Heart left ventricle (tissue), 16 donors: ENCODE data around the gene ITPK1. TPM values are rescaled to one million over a fixed set of nuclear protein-coding genes. Genes with fewer than 3 reads are reported as not detected.
A peak's percentile ranks its signal among the peaks of the same experiment; 100 is the strongest.

Experiments
- ATAC-seq, 4 donors: fragments of 200-7000 bp; cut with Tn5 transposase; one replicate each; pipeline ENCODE4 v1.9.1; 2020 to 2022; ENCODE audit warnings: moderate library complexity in 4 of 4, mild to moderate bottlenecking in 3 of 4, moderate number of reproducible peaks in 1 of 4
- DNase-seq, 5 donors: peaks; one replicate each; pipeline ENCODE4 v3.0.0-alpha.2; 2020
- H3K27ac ChIP-seq, 12 donors: fragments of 200-600 bp; sonication (generic) in 4 of 12; one replicate each; pipeline versions ENCODE4 v1.5.0 to v1.8.0; 2016 to 2022; ENCODE audit warnings: mild to moderate bottlenecking in 2 of 12
- H3K27me3 ChIP-seq, 9 donors: fragments of 200-600 bp; sonication (generic) in 2 of 9; one replicate each; pipeline versions ENCODE4 v1.5.1 to v1.8.0; 2016 to 2022; ENCODE audit warnings: mild to moderate bottlenecking in 3 of 9
- H3K36me3 ChIP-seq, 9 donors: fragments of 200-600 bp; sonication (generic) in 2 of 9; one replicate each; pipeline versions ENCODE4 v1.5.0 to v1.8.0; 2018 to 2022; ENCODE audit warnings: mild to moderate bottlenecking in 2 of 9
- H3K4me1 ChIP-seq, 12 donors: fragments of 200-600 bp; sonication (generic) in 4 of 12; one replicate each; pipeline versions ENCODE4 v1.5.0 to v1.8.0; 2016 to 2022; ENCODE audit warnings: mild to moderate bottlenecking in 3 of 12
- H3K4me3 ChIP-seq, 12 donors: fragments of 200-600 bp; sonication (generic) in 4 of 12; one replicate each; pipeline versions ENCODE4 v1.5.0 to v1.8.0; 2017 to 2022; ENCODE audit warnings: mild to moderate bottlenecking in 9 of 12, moderate library complexity in 4 of 12
- H3K9me3 ChIP-seq, 12 donors: fragments of 200-600 bp; sonication (generic) in 4 of 12; one replicate each; pipeline versions ENCODE4 v1.5.0 to v1.8.0; 2016 to 2022; ENCODE audit warnings: mild to moderate bottlenecking in 1 of 12
- CTCF ChIP-seq, 12 donors: fragments of 200-600 bp; sonication (generic) in 4 of 12; IDR thresholded peaks; one replicate each; pipeline versions ENCODE4 v1.5.0 to v1.8.0; 2018 to 2022; ENCODE audit warnings: antibody characterized with exemption in 12 of 12, mild to moderate bottlenecking in 5 of 12
- POLR2A ChIP-seq, 2 donors: fragments of 450-650 bp; IDR thresholded peaks; one replicate each; pipeline ENCODE4 v1.6.1; 2017; ENCODE audit warnings: antibody characterized with exemption in 2 of 2, mild to moderate bottlenecking in 2 of 2, moderate library complexity in 2 of 2
- WGBS, 4 donors: extraction: QIAGEN DNeasy Blood & Tissue Kit in 2 of 4; methylation state at CpG; one replicate each; pipeline versions ENCODE4 v1.1.5 to v1.1.7; 2013 to 2018; 5-methylcytosine and 5-hydroxymethylcytosine counted together
- intact Hi-C, 10 donors: fragments of 100-400 bp; cut with DNase I; formaldehyde crosslinking; loops; one replicate each; pipeline versions ENCODE4 v1.11.1 to v1.14.2; 2022
- polyA plus RNA-seq, 2 donors: library from polyadenylated mRNA; stranded (reverse); fragments of 200-250 nt; gene quantifications; one replicate each; pipeline ENCODE4 v1.2.3, GENCODE V29; 2013
- total RNA-seq, 9 donors: library from RNA; depleted of rRNA in 2 of 9; stranded (reverse); fragments of >200 nt in 2 of 9; fragmentation: NEBNext Ultra II Directional in 3 of 9; extraction: Animal tissue kit (Norgen Biotek cat#: 25700) in 3 of 9; gene quantifications; one replicate each; pipeline versions ENCODE4 v1.1.0 to v1.2.4, GENCODE V29; 2016 to 2023
- donor health status: ischemic (EF 13 %, LVEDD 7.1; RV severe dilation, severe dysfunction).
- donor health status: healthy with polysubstance abuse.
- donor health status: DM: no; HTN: yes; CAD: no.
- donor health status: DM: no; HTN: no; CAD: no.
- donor health status: ischemic (EF 25% LVEDD 6.9; RV normal size, moderate dysfunction).
- donor health status: ischemic (EF 25% LVEDD 5.7; RV mildly dilated, moderate dysfunction).
- donor health status: healthy.
- donor health status: DM: yes; HTN: yes; CAD: no.
- donor health status: ischemic (EF 35%, LVEDD 5.7; RV mildly dilated, moderate dysfunction).
- donor health status: nonischemic (EF 11% LVEDD 7.7; RV severe dilation, severe dysfunction).
- donor health status: DM: yes; HTN: yes; CAD: no.
- donor health status: PGD.
- donor health status: ischemic (EF 29% LVEDD 5.4; RV normal size, mild dysfunction).
- donor health status: nonischemic (EF 23%, LVEDD 6.1; RV moderate dilation, normal function).

Gene ITPK1
- total and polyA plus RNA-seq, 11 donors = 44.5 to 158 (median 91.0) TPM

GRCh38 chr14:92956961-92957360 is 158.8 kb downstream of the ITPK1 start:
- intact Hi-C loops = no loop called here
- Histone ChIP-seq H3K36me3 (peaks cover 0 to 60% (median 32%) of the 10 kb centered on the region in 9 donors), H3K27me3 (no peaks in the 10 kb centered on the region), H3K4me3 (no peak overlapping the region), H3K4me1 (peaks cover 0 to 59% (median 13%) of the 10 kb centered on the region in 12 donors), H3K27ac (no peak overlapping the region), H3K9me3 (no peaks in the 10 kb centered on the region)
- DNase-seq (peak in 1 of 5 donors; percentile 21), ATAC-seq (no peak)
- WGBS, 4 donors = 86 to 93% (median 91%) methylated on average over 11 of the region's 11 CpGs
- TF ChIP-seq POLR2A (IDR thresholded peaks at IDR 0.05) = no peak
- TF ChIP-seq CTCF (IDR thresholded peaks at IDR 0.05) = no peak

GRCh38 chr14:92955381-92955780 is 160.3 kb downstream of the ITPK1 start:
- Histone ChIP-seq H3K27ac (peak overlapping the region in 10 of 12 donors; percentile 5 to 84 (median 48)), H3K27me3 (no peaks in the 10 kb centered on the region), H3K36me3 (peaks cover 0 to 57% (median 27%) of the 10 kb centered on the region in 9 donors), H3K4me1 (peaks cover 0 to 72% (median 19%) of the 10 kb centered on the region in 12 donors), H3K4me3 (no peak overlapping the region), H3K9me3 (no peaks in the 10 kb centered on the region)
- ATAC-seq (peak in 3 of 4 donors; percentile 11 to 52 (median 26)), DNase-seq (peak in 1 of 5 donors; percentile 15)
- intact Hi-C loops = loop anchor here in 1 of 10 donors (2.0 kb wide), 1 partner anchor 157 kb away; no protein-coding TSS in a partner anchor
- TF ChIP-seq CTCF (IDR thresholded peaks at IDR 0.05) (no peak), POLR2A (IDR thresholded peaks at IDR 0.05) (no peak)
- WGBS, 4 donors = 69 to 83% (median 77%) methylated on average over 7 of the region's 7 CpGs

GRCh38 chr14:92954933-92955332 is 160.8 kb downstream of the ITPK1 start:
- Histone ChIP-seq H3K36me3 (peaks cover 0 to 58% (median 27%) of the 10 kb centered on the region in 9 donors), H3K9me3 (no peaks in the 10 kb centered on the region), H3K4me1 (peaks cover 0 to 72% (median 23%) of the 10 kb centered on the region in 12 donors), H3K4me3 (no peak overlapping the region), H3K27ac (peak overlapping the region in 10 of 12 donors; percentile 5 to 84 (median 48)), H3K27me3 (no peaks in the 10 kb centered on the region)
- TF ChIP-seq CTCF (IDR thresholded peaks at IDR 0.05) (no peak), POLR2A (IDR thresholded peaks at IDR 0.05) (no peak)
- DNase-seq = peak in 1 of 5 donors; percentile 25
- intact Hi-C loops = loop anchor here in 4 of 10 donors (2.0 to 5.0 kb wide), 4 partner anchors 82 to 182 kb away; partner anchors contain the start of gene ITPK1 (in 2 of the 4)
- WGBS, 4 donors = 69 to 77% (median 72%) methylated on average over 5 of the region's 5 CpGs
- no peak for ATAC-seq

GRCh38 chr14:92953526-92953925 is 162.2 kb downstream of the ITPK1 start:
- Histone ChIP-seq H3K4me3 (no peak overlapping the region), H3K27ac (peak overlapping the region in 11 of 12 donors; percentile 15 to 84 (median 71)), H3K27me3 (no peaks in the 10 kb centered on the region), H3K36me3 (peaks cover 0 to 57% (median 27%) of the 10 kb centered on the region in 9 donors), H3K9me3 (no peaks in the 10 kb centered on the region), H3K4me1 (peaks cover 0 to 65% (median 19%) of the 10 kb centered on the region in 12 donors)
- intact Hi-C loops = loop anchor here in 4 of 10 donors (2.0 to 5.0 kb wide), 4 partner anchors 84 to 185 kb away; partner anchors contain the start of gene ITPK1 (in 2 of the 4)
- 83 to 91% (median 87%) methylated on average over 6 of the region's 6 CpGs for WGBS, 4 donors
- DNase-seq (peak in 1 of 5 donors; percentile 49), ATAC-seq (no peak)
- TF ChIP-seq POLR2A (IDR thresholded peaks at IDR 0.05) (no peak), CTCF (IDR thresholded peaks at IDR 0.05) (no peak)
